K562 (cell line): ENCODE measurements around the gene SPTBN4. TPM values are rescaled to one million over a fixed set of nuclear protein-coding genes. Genes with fewer than 3 reads are reported as not detected.
A peak's percentile ranks its signal among the peaks of the same experiment; 100 is the strongest.

Source experiments
- ADNP ChIP-seq: fragments of 200-800 bp; sonication (Bioruptor generic); IDR thresholded peaks from 2 replicates; pipeline ENCODE4 v1.6.1; 2016; ENCODE audit warnings: missing genetic modification characterization, missing compliant biosample characterization
- ATF7 ChIP-seq: fragments of 450-650 bp; IDR thresholded peaks from 2 replicates; pipeline ENCODE4 v1.7.1; 2014; ENCODE audit warnings: mild to moderate bottlenecking, moderate library complexity
- BRF1 ChIP-seq: IDR thresholded peaks from 3 replicates; pipeline ENCODE4 v1.6.1; 2011; ENCODE audit warnings: borderline replicate concordance, mild to moderate bottlenecking; ENCODE audit not compliant: insufficient read length; ENCODE audit errors: extremely low read depth
- DACH1 ChIP-seq: fragments of 450-650 bp; IDR thresholded peaks from 2 replicates; pipeline ENCODE4 v1.6.1; 2018; ENCODE audit not compliant: partially characterized antibody
- FIP1L1 ChIP-seq: fragments of 200-400 bp; formaldehyde crosslinking; IDR thresholded peaks from 2 replicates; pipeline ENCODE4 v1.6.1; 2018; ENCODE audit warnings: mild to moderate bottlenecking, low read depth, low read length; ENCODE audit not compliant: poor library complexity, severe bottlenecking
- LCOR ChIP-seq: sonication (generic); formaldehyde crosslinking; IDR thresholded peaks from 2 replicates; pipeline ENCODE4 v1.8.0; 2022; ENCODE audit warnings: mild to moderate bottlenecking, missing genetic modification reagents
- NR4A1 ChIP-seq, 2 experiments: fragments of 250-450 bp in 1 of 2; fragments of 450-650 bp in 1 of 2; sonication (Bioruptor Pico) in 1 of 2; IDR thresholded peaks; 2 replicates each; pipeline versions ENCODE4 v1.4.0 to v1.6.1; 2016 to 2020; ENCODE audit warnings: mild to moderate bottlenecking in 2 of 2, missing compliant biosample characterization in 1 of 2, missing genetic modification characterization in 1 of 2, moderate library complexity in 1 of 2
- PHF8 ChIP-seq: fragments of 200-600 bp; sonication (generic); IDR thresholded peaks from 2 replicates; pipeline ENCODE4 v1.6.1; 2012; ENCODE audit warnings: mixed run types, mild to moderate bottlenecking, inconsistent platforms, low read length, moderate library complexity, borderline replicate concordance
- POLR2H ChIP-seq: IDR thresholded peaks from 2 replicates; pipeline ENCODE4 v1.6.1; 2016; ENCODE audit warnings: missing genetic modification characterization, low read depth, mild to moderate bottlenecking, control low read depth, missing compliant biosample characterization, moderate library complexity
- YBX1 ChIP-seq: fragments of 450-650 bp; IDR thresholded peaks from 2 replicates; pipeline ENCODE4 v1.7.1; 2016; ENCODE audit warnings: mild to moderate bottlenecking
- ZFP1 ChIP-seq: fragments of 450-650 bp; formaldehyde crosslinking; IDR thresholded peaks from 2 replicates; pipeline ENCODE4 v1.4.0; 2020; ENCODE audit warnings: mild to moderate bottlenecking, mixed read lengths
- ZFP36 ChIP-seq: fragments of 150-350 bp; IDR thresholded peaks from 2 replicates; pipeline ENCODE4 v1.6.1; 2018; ENCODE audit warnings: low read length, low read depth; ENCODE audit not compliant: partially characterized antibody
- ZFX ChIP-seq: sonication (generic); formaldehyde crosslinking; IDR thresholded peaks from 2 replicates; pipeline ENCODE4 v1.8.0; 2022; ENCODE audit warnings: mild to moderate bottlenecking, missing genetic modification reagents, moderate library complexity
- polyA plus RNA-seq, 8 experiments: library from polyadenylated mRNA; depleted of rRNA in 4 of 8; stranded (reverse) in 5 of 8; unstranded in 3 of 8; fragments of >200 nt; fragmentation: Nextera tagmentation in 2 of 8; fragmentation: Illumina TruSeq in 1 of 8; extraction: Ambion mirVana in 2 of 8; extraction: Trizol in 1 of 8; gene quantifications; 2 replicates each; pipeline versions ENCODE4 v1.2.1 to v1.2.3, GENCODE V29; 2011 to 2014; ENCODE audit warnings: inconsistent platforms in 1 of 8, missing spikeins in 1 of 8
- total RNA-seq, 7 experiments: library from RNA; depleted of rRNA in 6 of 7; stranded (reverse); fragments of >200 nt in 6 of 7; fragmentation: Illumina TruSeq in 2 of 7; extraction: Trizol in 2 of 7; gene quantifications; 2 replicates each; pipeline versions ENCODE4 v1.2.1 to v1.2.3, GENCODE V29; 2011 to 2021; ENCODE audit warnings: low replicate concordance in 1 of 7
- TF ChIP-seq, protein P1 (sequence below), 2 experiments: fragments of 250-450 bp in 1 of 2; fragments of 450-650 bp in 1 of 2; sonication (Bioruptor Pico) in 1 of 2; IDR thresholded peaks; 2 replicates each; pipeline versions ENCODE4 v1.6.1 to v1.8.0; 2016 to 2021; ENCODE audit warnings: mild to moderate bottlenecking in 2 of 2, moderate library complexity in 2 of 2, missing compliant biosample characterization in 1 of 2, missing genetic modification characterization in 1 of 2
- TF ChIP-seq, protein P2 (sequence below): fragments of 150-350 bp; IDR thresholded peaks from 2 replicates; pipeline ENCODE4 v1.6.1; 2014; ENCODE audit warnings: low read depth, mild to moderate bottlenecking, low read length, borderline replicate concordance
- TF ChIP-seq, protein P3 (sequence below): fragments of 450-650 bp; IDR thresholded peaks from 2 replicates; pipeline ENCODE4 v1.6.1; 2016; ENCODE audit warnings: mild to moderate bottlenecking
- TF ChIP-seq, protein P4 (sequence below): fragments of 250-450 bp; sonication (Bioruptor Pico); IDR thresholded peaks from 2 replicates; pipeline ENCODE4 v1.4.0; 2020; ENCODE audit warnings: borderline replicate concordance

The SPTBN4 gene
- total and polyA plus RNA-seq, 9 of the 15 experiments (the other 6 are each of a cell fraction or from before 2014, with no cell fraction given), result 0.01 to 1.5 (median 0.86) TPM

DNA sequence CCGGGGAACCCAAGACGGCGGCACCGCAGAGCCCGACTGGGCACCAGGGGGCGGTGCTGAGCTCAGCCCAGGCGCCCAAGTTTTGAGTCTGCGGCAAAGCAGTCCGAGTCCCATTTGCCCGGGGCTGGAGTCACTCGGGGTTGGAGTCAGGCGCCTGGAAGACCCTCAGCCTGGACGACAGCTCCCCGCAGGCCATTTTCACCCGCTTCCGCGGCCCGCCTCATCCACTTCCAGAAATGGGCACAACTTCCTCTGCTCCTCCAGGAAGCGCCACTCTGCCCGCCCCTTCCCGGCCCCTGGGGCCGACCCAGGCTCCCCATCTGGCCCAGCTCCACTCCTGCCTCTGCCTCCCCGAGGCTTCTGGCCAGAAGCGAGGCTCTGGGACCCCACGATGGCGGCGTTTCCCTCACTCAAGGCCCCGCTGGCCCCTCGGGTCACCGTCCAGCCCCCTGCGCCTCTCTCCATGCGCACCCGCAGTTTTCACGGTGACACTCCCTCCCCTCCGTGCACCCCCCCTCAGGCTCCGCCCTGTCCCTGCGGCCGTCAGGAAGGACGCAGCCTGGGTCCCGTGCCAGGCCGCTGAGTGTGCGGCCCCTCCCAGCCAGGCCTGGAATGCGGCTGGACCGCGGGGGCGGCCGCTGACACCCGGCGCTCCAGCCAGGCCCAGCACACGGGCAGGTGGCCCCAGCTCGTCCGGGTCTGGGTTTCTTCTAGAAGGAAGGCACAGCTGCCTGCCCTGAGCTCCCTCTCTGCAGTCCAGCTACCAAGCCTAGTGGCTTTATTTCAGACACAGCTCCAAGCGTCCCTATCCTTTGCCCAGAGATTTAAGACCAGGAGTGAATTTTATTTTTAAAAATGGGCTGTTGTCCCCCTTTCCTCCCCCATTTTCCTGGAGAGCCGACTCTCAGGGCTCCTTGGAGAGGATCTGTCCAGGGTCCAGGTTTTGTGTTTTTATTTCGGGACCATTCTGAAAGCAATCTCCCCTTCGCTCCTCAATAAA lies 45.7 kb upstream of the SPTBN4 start (continued):
- TF ChIP-seq, protein P1, sequence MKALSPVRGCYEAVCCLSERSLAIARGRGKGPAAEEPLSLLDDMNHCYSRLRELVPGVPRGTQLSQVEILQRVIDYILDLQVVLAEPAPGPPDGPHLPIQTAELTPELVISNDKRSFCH (CRISPR knock-in tag; IDR thresholded peaks at IDR 0.05), result no peak
- TF ChIP-seq, protein P1 (tag; IDR thresholded peaks at IDR 0.05), result peak; percentile 45; the same call in 1 of the 2 replicates
- TF ChIP-seq NR4A1 (CRISPR knock-in tag; IDR thresholded peaks at IDR 0.05) (no peak), NR4A1 (tag; IDR thresholded peaks at IDR 0.05) (0 out of 2 replicates have a peak, but pooled peaks have one; percentile 60), YBX1 (no peak), ADNP (tag) (no peak), FIP1L1 (peak; percentile 80), DACH1 (peak; percentile 45), ZFP1 (CRISPR knock-in tag) (no peak), ATF7 (peak; percentile 73; the same call in 1 of the 2 replicates), LCOR (peak; percentile 58; the same call in 1 of the 2 replicates), ZFP36 (peak; percentile 87), ZFX (peak; percentile 93), PHF8 (peak; percentile 88), POLR2H (tag) (peak; percentile 61), BRF1 (no peak)
- TF ChIP-seq, protein P2, sequence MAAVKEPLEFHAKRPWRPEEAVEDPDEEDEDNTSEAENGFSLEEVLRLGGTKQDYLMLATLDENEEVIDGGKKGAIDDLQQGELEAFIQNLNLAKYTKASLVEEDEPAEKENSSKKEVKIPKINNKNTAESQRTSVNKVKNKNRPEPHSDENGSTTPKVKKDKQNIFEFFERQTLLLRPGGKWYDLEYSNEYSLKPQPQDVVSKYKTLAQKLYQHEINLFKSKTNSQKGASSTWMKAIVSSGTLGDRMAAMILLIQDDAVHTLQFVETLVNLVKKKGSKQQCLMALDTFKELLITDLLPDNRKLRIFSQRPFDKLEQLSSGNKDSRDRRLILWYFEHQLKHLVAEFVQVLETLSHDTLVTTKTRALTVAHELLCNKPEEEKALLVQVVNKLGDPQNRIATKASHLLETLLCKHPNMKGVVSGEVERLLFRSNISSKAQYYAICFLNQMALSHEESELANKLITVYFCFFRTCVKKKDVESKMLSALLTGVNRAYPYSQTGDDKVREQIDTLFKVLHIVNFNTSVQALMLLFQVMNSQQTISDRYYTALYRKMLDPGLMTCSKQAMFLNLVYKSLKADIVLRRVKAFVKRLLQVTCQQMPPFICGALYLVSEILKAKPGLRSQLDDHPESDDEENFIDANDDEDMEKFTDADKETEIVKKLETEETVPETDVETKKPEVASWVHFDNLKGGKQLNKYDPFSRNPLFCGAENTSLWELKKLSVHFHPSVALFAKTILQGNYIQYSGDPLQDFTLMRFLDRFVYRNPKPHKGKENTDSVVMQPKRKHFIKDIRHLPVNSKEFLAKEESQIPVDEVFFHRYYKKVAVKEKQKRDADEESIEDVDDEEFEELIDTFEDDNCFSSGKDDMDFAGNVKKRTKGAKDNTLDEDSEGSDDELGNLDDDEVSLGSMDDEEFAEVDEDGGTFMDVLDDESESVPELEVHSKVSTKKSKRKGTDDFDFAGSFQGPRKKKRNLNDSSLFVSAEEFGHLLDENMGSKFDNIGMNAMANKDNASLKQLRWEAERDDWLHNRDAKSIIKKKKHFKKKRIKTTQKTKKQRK, result no peak
- TF ChIP-seq, protein P3, sequence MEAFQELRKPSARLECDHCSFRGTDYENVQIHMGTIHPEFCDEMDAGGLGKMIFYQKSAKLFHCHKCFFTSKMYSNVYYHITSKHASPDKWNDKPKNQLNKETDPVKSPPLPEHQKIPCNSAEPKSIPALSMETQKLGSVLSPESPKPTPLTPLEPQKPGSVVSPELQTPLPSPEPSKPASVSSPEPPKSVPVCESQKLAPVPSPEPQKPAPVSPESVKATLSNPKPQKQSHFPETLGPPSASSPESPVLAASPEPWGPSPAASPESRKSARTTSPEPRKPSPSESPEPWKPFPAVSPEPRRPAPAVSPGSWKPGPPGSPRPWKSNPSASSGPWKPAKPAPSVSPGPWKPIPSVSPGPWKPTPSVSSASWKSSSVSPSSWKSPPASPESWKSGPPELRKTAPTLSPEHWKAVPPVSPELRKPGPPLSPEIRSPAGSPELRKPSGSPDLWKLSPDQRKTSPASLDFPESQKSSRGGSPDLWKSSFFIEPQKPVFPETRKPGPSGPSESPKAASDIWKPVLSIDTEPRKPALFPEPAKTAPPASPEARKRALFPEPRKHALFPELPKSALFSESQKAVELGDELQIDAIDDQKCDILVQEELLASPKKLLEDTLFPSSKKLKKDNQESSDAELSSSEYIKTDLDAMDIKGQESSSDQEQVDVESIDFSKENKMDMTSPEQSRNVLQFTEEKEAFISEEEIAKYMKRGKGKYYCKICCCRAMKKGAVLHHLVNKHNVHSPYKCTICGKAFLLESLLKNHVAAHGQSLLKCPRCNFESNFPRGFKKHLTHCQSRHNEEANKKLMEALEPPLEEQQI, result no peak
- TF ChIP-seq, protein P4, sequence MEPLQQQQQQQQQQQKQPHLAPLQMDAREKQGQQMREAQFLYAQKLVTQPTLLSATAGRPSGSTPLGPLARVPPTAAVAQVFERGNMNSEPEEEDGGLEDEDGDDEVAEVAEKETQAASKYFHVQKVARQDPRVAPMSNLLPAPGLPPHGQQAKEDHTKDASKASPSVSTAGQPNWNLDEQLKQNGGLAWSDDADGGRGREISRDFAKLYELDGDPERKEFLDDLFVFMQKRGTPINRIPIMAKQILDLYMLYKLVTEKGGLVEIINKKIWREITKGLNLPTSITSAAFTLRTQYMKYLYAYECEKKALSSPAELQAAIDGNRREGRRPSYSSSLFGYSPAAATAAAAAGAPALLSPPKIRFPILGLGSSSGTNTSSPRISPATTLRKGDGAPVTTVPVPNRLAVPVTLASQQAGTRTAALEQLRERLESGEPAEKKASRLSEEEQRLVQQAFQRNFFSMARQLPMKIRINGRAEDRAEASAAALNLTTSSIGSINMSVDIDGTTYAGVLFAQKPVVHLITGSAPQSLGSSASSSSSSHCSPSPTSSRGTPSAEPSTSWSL (CRISPR knock-in tag), result no peak
